HepG2 (cell line): ENCODE results near the gene ARHGAP25. TPM values are rescaled to one million over a fixed set of nuclear protein-coding genes. Genes with fewer than 3 reads are reported as not detected.

Source experiments
- ATAC-seq: fragments of 200-7000 bp; cut with Tn5 transposase; 3 replicates; pipeline ENCODE4 v1.9.1; 2020; ENCODE audit warnings: mild to moderate bottlenecking, moderate library complexity
- BruUV-seq: library from RNA; stranded (reverse); fragments of 400-500 nt; replicated peaks from 2 replicates; lab custom pipeline; 2021; lab: Mats Ljungman, UMichigan
- CTCF ChIA-PET: fragments of 300-600 bp; formaldehyde crosslinking; extraction: SDS; loops from one replicate; lab custom pipeline; 2021; ENCODE audit warnings: low total read pairs, inconsistent platforms, low intra/inter-chr PET ratio; lab: Yijun Ruan, JAX
- POLR2A ChIA-PET: fragments of 350-600 bp; sonication (Branson Sonifier 250); formaldehyde crosslinking; loops from one replicate; lab custom pipeline; 2020; ENCODE audit warnings: antibody characterized with exemption, inconsistent platforms; lab: Yijun Ruan, JAX
- DNase-seq: peaks from one replicate; pipeline ENCODE4 v3.0.0-alpha.2; 2015; ENCODE audit warnings: low spot score
- FAIRE-seq: peaks from 3 replicates; lab custom pipeline; 2011; peaks lifted over from hg19 to GRCh38; lab: Jason Lieb, UNC
- H2AFZ ChIP-seq: one replicate; pipeline ENCODE4 v1.6.1; 2011; ENCODE audit warnings: low read length, inconsistent platforms
- H3K27ac ChIP-seq: fragments of 300-600 bp; 3 replicates; pipeline ENCODE4 v1.8.0; 2011; ENCODE audit warnings: mixed run types, mild to moderate bottlenecking, mixed read lengths, low read length, inconsistent platforms; ENCODE audit not compliant: insufficient read depth; ENCODE audit errors: extremely low read length
- H3K27me3 ChIP-seq, 2 experiments: fragments of 200-600 bp in 1 of 2; 2 replicates in 1 of 2; 3 replicates in 1 of 2; pipeline versions ENCODE4 v1.6.0 to v1.8.0; 2011; ENCODE audit warnings: low read length in 2 of 2, mild to moderate bottlenecking in 2 of 2, moderate library complexity in 2 of 2, inconsistent platforms in 1 of 2; ENCODE audit not compliant: insufficient read depth in 2 of 2, control insufficient read depth in 1 of 2
- H3K36me3 ChIP-seq, 2 experiments: fragments of 200-600 bp in 1 of 2; replicated peaks in 1 of 2; 2 replicates in 1 of 2; 3 replicates in 1 of 2; pipeline versions ENCODE4 v1.5.1 to v1.8.0; 2011; ENCODE audit warnings: low read length in 2 of 2, inconsistent platforms in 1 of 2; ENCODE audit not compliant: insufficient read depth in 2 of 2, control insufficient read depth in 1 of 2
- H3K4me1 ChIP-seq: 2 replicates; pipeline ENCODE4 v1.5.1; 2012; ENCODE audit warnings: low read length, inconsistent platforms; ENCODE audit not compliant: insufficient read depth
- H3K4me2 ChIP-seq: 2 replicates; pipeline ENCODE4 v1.6.0; 2011; ENCODE audit warnings: low read depth, low read length, inconsistent platforms
- H3K4me3 ChIP-seq, 3 experiments: fragments of 200-600 bp in 1 of 3; sonication (generic), shearing (Covaris generic) in 1 of 3; replicated peaks in 1 of 3; 2 replicates each; pipeline ENCODE4 v1.5.1; 2011 to 2016; ENCODE audit warnings: low read length in 3 of 3, inconsistent platforms in 2 of 3, low read depth in 2 of 3, mild to moderate bottlenecking in 2 of 3, control low read depth in 1 of 3, mixed read lengths in 1 of 3; ENCODE audit not compliant: insufficient read depth in 1 of 3
- H3K79me2 ChIP-seq: one replicate; pipeline ENCODE4 v1.6.1; 2011; ENCODE audit warnings: low read length, inconsistent platforms; ENCODE audit not compliant: insufficient read depth
- H3K9ac ChIP-seq: 2 replicates; pipeline ENCODE4 v1.6.0; 2011; ENCODE audit warnings: mild to moderate bottlenecking, low read depth, low read length, inconsistent platforms; ENCODE audit not compliant: insufficient read depth
- H3K9me3 ChIP-seq: 2 replicates; pipeline ENCODE4 v1.5.1; 2012; ENCODE audit warnings: mild to moderate bottlenecking, low read length
- H4K20me1 ChIP-seq: 2 replicates; pipeline ENCODE4 v1.6.0; 2011; ENCODE audit warnings: inconsistent platforms, mild to moderate bottlenecking, low read length, moderate library complexity; ENCODE audit not compliant: insufficient read depth
- ADNP ChIP-seq: sonication (generic); formaldehyde crosslinking; IDR thresholded peaks from 2 replicates; pipeline ENCODE4 v1.4.0; 2020; ENCODE audit warnings: missing genetic modification reagents
- HIVEP1 ChIP-seq: sonication (generic); formaldehyde crosslinking; IDR thresholded peaks from 2 replicates; pipeline ENCODE4 v1.4.0; 2020; ENCODE audit warnings: mild to moderate bottlenecking, missing genetic modification reagents
- KDM5B ChIP-seq: sonication (generic); formaldehyde crosslinking; IDR thresholded peaks from 2 replicates; pipeline ENCODE4 v1.4.0; 2020; ENCODE audit warnings: missing genetic modification reagents, mild to moderate bottlenecking, borderline replicate concordance
- NFRKB ChIP-seq: fragments of 450-650 bp; IDR thresholded peaks from 2 replicates; pipeline ENCODE4 v1.6.1; 2017
- ZNF430 ChIP-seq: sonication (generic); formaldehyde crosslinking; IDR thresholded peaks from 2 replicates; pipeline ENCODE4 v1.9.0; 2021; ENCODE audit warnings: mild to moderate bottlenecking, missing genetic modification reagents
- ZNF431 ChIP-seq: sonication (generic); formaldehyde crosslinking; IDR thresholded peaks from 2 replicates; pipeline ENCODE4 v1.9.0; 2022; ENCODE audit warnings: missing genetic modification reagents, low read depth, mild to moderate bottlenecking, borderline replicate concordance
- ZNF772 ChIP-seq: sonication (generic); formaldehyde crosslinking; IDR thresholded peaks from 2 replicates; pipeline ENCODE4 v1.5.0; 2020; ENCODE audit warnings: mild to moderate bottlenecking, missing genetic modification reagents
- WGBS: methylation state at CpG from one replicate; pipeline ENCODE4 v1.1.6; 2017; ENCODE audit warnings: low lambda C conversion rate; 5-methylcytosine and 5-hydroxymethylcytosine counted together
- in situ Hi-C: cut with HindIII; loops from 2 replicates; pipeline ENCODE4 v1.10.0; 2017; ENCODE audit warnings: low pct_unique_long_range_greater_than_20kb; ENCODE audit not compliant: extremely low pct_ligation_motif_present
- intact Hi-C: fragments of 100-400 bp; cut with micrococcal nuclease; formaldehyde crosslinking; loops from one replicate; pipeline ENCODE4 v1.10.0; 2022; ENCODE audit not compliant: unreplicated experiment
- polyA plus RNA-seq, 8 experiments: library from polyadenylated mRNA; depleted of rRNA in 3 of 8; stranded (reverse) in 7 of 8; unstranded in 1 of 8; fragments of >200 nt; fragmentation: Illumina TruSeq in 4 of 8; extraction: Trizol in 4 of 8; gene quantifications; 2 replicates each; pipeline versions ENCODE4 v1.2.1 to v1.2.3, GENCODE V29; 2011 to 2016; ENCODE audit warnings: low read depth in 4 of 8, missing spikeins in 1 of 8, mixed read lengths in 1 of 8; ENCODE audit not compliant: insufficient read depth in 1 of 8
- total RNA-seq, 5 experiments: library from RNA; depleted of rRNA; stranded (reverse); fragments of >200 nt; fragmentation: Illumina TruSeq; extraction: Trizol; gene quantifications; 2 replicates each; pipeline ENCODE4 v1.2.3, GENCODE V29; 2016; ENCODE audit warnings: low read depth in 1 of 5

The ARHGAP25 gene
- total and polyA plus RNA-seq, 2 of the 13 experiments (the other 11 are each of a cell fraction or from before 2014, with no cell fraction given), result not detected

DNA sequence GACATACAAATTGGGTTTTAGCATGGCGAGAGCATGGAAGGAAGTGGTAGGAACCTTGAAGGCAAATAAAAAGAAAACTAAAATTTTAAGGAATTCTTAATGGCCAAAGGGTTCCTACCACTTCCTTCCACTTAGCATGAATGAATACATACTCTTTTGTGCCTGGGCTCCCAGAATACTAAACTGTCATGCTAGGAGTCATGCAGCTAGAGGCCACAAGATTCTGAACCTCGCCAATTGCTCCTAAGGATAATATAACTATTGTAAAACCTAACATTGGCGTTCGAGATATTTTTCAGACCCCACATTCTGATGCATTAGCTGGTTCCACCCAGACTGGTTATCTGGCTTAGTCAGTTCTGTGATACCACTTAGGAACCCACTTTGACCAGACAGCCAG, 38.6 kb upstream of the ARHGAP25 start:
- TF ChIP-seq ZNF430 (CRISPR knock-in tag) (no peak), NFRKB (no peak), ADNP (CRISPR knock-in tag) (no peak), KDM5B (no peak), ZNF772 (CRISPR knock-in tag) (no peak)
- no peaks in the 10 kb centered on the region for H3K4me1 ChIP-seq
- no peak overlapping the region for H2AFZ ChIP-seq
- no peaks in the 10 kb centered on the region for H3K27me3 ChIP-seq
- ChIA-PET CTCF (no interaction called here), POLR2A (no interaction called here)
- H3K36me3 ChIP-seq, result no peaks in the 10 kb centered on the region
- H4K20me1 ChIP-seq, result no peaks in the 10 kb centered on the region
- ATAC-seq, result no peak
- no peak overlapping the region for H3K9ac ChIP-seq
- no TSS peak for BruUV-seq
- H3K79me2 ChIP-seq, result no peaks in the 10 kb centered on the region
- under 1% methylated on average over 4 of the region's 4 CpGs for WGBS
- H3K9me3 ChIP-seq, result peaks cover 13% of the 10 kb centered on the region
- in situ Hi-C loops, result no loop called here
- no peak overlapping the region for H3K27ac ChIP-seq
- no peak overlapping the region for H3K4me2 ChIP-seq
- H3K4me3 ChIP-seq, result no peak overlapping the region
- no peak for FAIRE-seq
- intact Hi-C loops, result no loop called here
- no peak for DNase-seq

DNA sequence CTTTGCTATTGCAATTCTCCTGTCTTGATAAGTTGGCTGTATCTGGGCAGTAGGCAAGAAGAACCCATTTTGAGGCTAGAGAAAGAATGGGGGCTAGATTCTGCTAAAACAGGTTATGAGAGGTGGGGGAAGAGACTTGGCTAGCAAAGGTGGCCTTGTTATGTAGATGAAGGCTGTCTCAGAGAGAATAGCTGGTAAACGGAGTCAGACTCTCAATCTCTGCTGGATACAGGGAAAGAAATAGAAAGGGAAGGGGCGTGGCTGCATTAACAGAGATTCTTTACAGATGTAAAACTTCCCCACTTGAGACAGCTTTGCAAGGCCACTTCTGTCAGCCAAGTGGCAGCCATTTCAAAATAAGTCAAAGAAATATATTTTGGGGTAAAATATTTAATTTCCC, 38.1 kb upstream of the ARHGAP25 start:
- no peaks in the 10 kb centered on the region for H3K27me3 ChIP-seq
- H3K9me3 ChIP-seq, result peaks cover 13% of the 10 kb centered on the region
- H3K9ac ChIP-seq, result no peak overlapping the region
- no peak for ATAC-seq
- H3K79me2 ChIP-seq, result no peaks in the 10 kb centered on the region
- in situ Hi-C loops, result no loop called here
- TF ChIP-seq ZNF431 (no peak), HIVEP1 (no peak)
- TF ChIP-seq, all 625 proteins: peak for 0
- no TSS peak for BruUV-seq
- DNase-seq (no peak), FAIRE-seq (no peak)
- H2AFZ ChIP-seq, result no peak overlapping the region
- POLR2A ChIA-PET, result no interaction called here
- H3K4me3 ChIP-seq, result no peak overlapping the region
- no peaks in the 10 kb centered on the region for H4K20me1 ChIP-seq
- no peak overlapping the region for H3K27ac ChIP-seq
- H3K36me3 ChIP-seq, result no peaks in the 10 kb centered on the region
- CTCF ChIA-PET, result no interaction called here
- H3K4me2 ChIP-seq, result no peak overlapping the region
- whole genome bisulfite sequencing, result 1% methylated on average over 2 of the region's 2 CpGs
- intact Hi-C loops, result no loop called here
- H3K4me1 ChIP-seq, result no peaks in the 10 kb centered on the region
